HEK293T (cell line): ENCODE measurements around the gene MOCS2.

ENCODE experiments used
- BHLHE40 ChIP-seq: fragments of 450-650 bp; IDR thresholded peaks from 2 replicates; pipeline ENCODE4 v1.6.1; 2016; ENCODE audit warnings: mild to moderate bottlenecking, moderate library complexity, borderline replicate concordance
- SUZ12 ChIP-seq: fragments of 450-650 bp; IDR thresholded peaks from 2 replicates; pipeline ENCODE4 v1.6.1; 2016; ENCODE audit warnings: mild to moderate bottlenecking

DNA sequence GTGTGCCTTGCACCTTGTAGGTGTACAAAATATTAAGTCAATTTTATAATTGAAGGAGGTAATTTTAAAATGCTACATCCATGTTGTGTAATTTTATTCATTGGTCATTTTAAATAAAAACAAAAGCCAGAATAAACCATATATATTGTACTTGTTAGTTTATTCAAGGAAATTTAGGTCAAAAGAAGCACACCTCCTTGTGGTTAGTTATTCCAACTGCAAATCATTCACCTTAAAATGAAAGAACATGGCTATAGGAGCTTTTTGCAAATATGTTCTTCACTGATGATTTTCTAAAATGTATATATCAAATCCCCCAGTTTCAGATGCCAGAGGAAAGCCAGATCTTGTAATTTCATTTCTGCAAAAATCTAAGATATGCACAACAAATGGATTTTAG is 5.4 kb upstream of the MOCS2 start:
- no peak for TF ChIP-seq BHLHE40
- TF ChIP-seq SUZ12: no peak
